LHCN-M2 (cell line): ENCODE data around the gene NUTM1. TPM values are rescaled to one million over a fixed set of nuclear protein-coding genes. Genes with fewer than 3 reads are reported as not detected.

ENCODE experiments used
- DNase-seq: peaks from one replicate; pipeline ENCODE4 v3.0.0-alpha.2; 2012; ENCODE audit warnings: low read depth
- polyA plus RNA-seq: library from polyadenylated mRNA; unstranded; fragments of >200 nt; gene quantifications from one replicate; pipeline ENCODE4 v1.2.1, GENCODE V29; 2012; ENCODE audit warnings: missing spikeins
- total RNA-seq: library from RNA; depleted of rRNA; stranded (reverse); fragments of >200 nt; gene quantifications from 2 replicates; pipeline ENCODE4 v1.2.3, GENCODE V29; 2014; rRNA removed

NUTM1 gene
- total RNA-seq, result 0.06 TPM in 1 of 2 replicates, not detected in the other
- polyA plus RNA-seq, result not detected

GRCh38 chr15:34342737-34343575 lies at the start of gene NUTM1, which contains the start of gene NOP10:
Gene NUTM1, plus strand, starts transcription at chr15:34343315. Its CDS starts 382 bp downstream, at chr15:34343697.
Gene NOP10, minus strand, starts transcription at chr15:34343136. Its CDS starts 63 bp downstream, at chr15:34343073.
- peak; percentile 89 for DNase-seq

GRCh38 chr15:34297059-34297458 lies 46.1 kb upstream of the NUTM1 start:
- peak; percentile 12 for DNase-seq

- DNase-seq, result no peak
Measured at GRCh38 chr15:34301058-34301457, 42.1 kb upstream of the NUTM1 start.

- peak; percentile 14 for DNase-seq
Measured at GRCh38 chr15:34304613-34305012, 38.5 kb upstream of the NUTM1 start.

GRCh38 chr15:34311563-34311962 lies 31.6 kb upstream of the NUTM1 start:
- DNase-seq, result no peak

GRCh38 chr15:34314491-34315490 lies 28.3 kb upstream of the NUTM1 start:
- DNase-seq, result no peak

GRCh38 chr15:34318277-34319079 lies 24.6 kb upstream of the NUTM1 start:
- peak; percentile 51 for DNase-seq

GRCh38 chr15:34323217-34323616 lies 19.9 kb upstream of the NUTM1 start:
- DNase-seq, result no peak

GRCh38 chr15:34324933-34325332 lies 18.2 kb upstream of the NUTM1 start:
- no peak for DNase-seq

GRCh38 chr15:34325368-34325767 lies 17.7 kb upstream of the NUTM1 start:
- no peak for DNase-seq

GRCh38 chr15:34327906-34328305 lies 15.2 kb upstream of the NUTM1 start:
- no peak for DNase-seq

- no peak for DNase-seq
Measured at GRCh38 chr15:34329006-34329405, 14.1 kb upstream of the NUTM1 start.

GRCh38 chr15:34330279-34330678 lies 12.8 kb upstream of the NUTM1 start:
- DNase-seq, result no peak

GRCh38 chr15:34331809-34332208 lies 11.3 kb upstream of the NUTM1 start:
- DNase-seq, result no peak

- no peak for DNase-seq
Measured at GRCh38 chr15:34332553-34333120, 10.5 kb upstream of the NUTM1 start.

- no peak for DNase-seq
Measured at GRCh38 chr15:34334672-34335071, 8.4 kb upstream of the NUTM1 start.

- no peak for DNase-seq
Measured at GRCh38 chr15:34335176-34336032, 7.7 kb upstream of the NUTM1 start.

GRCh38 chr15:34336231-34336990 lies 6.7 kb upstream of the NUTM1 start:
- DNase-seq, result no peak

- no peak for DNase-seq
Measured at GRCh38 chr15:34336991-34337556, 6.0 kb upstream of the NUTM1 start.
